Thoracic aorta (tissue), 2 donors: Measurements from ENCODE around the gene CHRNA7. TPM values are rescaled to one million over a fixed set of nuclear protein-coding genes. Genes with fewer than 3 reads are reported as not detected.

Experiments
- ATAC-seq: fragments of 150-250 bp; one replicate; pipeline ENCODE4 v1.8.0; 2017; ENCODE audit warnings: low read depth; ENCODE audit not compliant: insufficient number of reproducible peaks, low FRiP score
- DNase-seq: peaks from one replicate; pipeline ENCODE4 v3.0.0-alpha.2; 2020; ENCODE audit warnings: low spot score
- H3K27ac ChIP-seq, 2 donors: fragments of 200-600 bp; sonication (generic); 1 replicate in 1 of 2; 2 replicates in 1 of 2; pipeline ENCODE4 v1.5.1; 2016; ENCODE audit warnings: mild to moderate bottlenecking in 2 of 2, moderate library complexity in 2 of 2
- H3K27me3 ChIP-seq: fragments of 200-600 bp; sonication (generic); replicated peaks from 2 replicates; pipeline ENCODE4 v1.6.0; 2016; ENCODE audit warnings: mild to moderate bottlenecking; ENCODE audit not compliant: insufficient read depth
- H3K36me3 ChIP-seq: fragments of 200-600 bp; sonication (generic); one replicate; pipeline ENCODE4 v1.5.1; 2016
- H3K4me1 ChIP-seq, 2 donors: fragments of 200-600 bp; sonication (generic); 1 replicate in 1 of 2; 2 replicates in 1 of 2; pipeline versions ENCODE4 v1.5.1 to v1.6.0; 2016; ENCODE audit warnings: low read depth in 2 of 2, mild to moderate bottlenecking in 1 of 2; ENCODE audit not compliant: control insufficient read depth in 1 of 2
- H3K4me3 ChIP-seq: fragments of 200-600 bp; sonication (generic); 2 replicates; pipeline ENCODE4 v1.5.1; 2016; ENCODE audit warnings: mild to moderate bottlenecking
- H3K9me3 ChIP-seq: fragments of 200-600 bp; sonication (generic); 2 replicates; pipeline ENCODE4 v1.5.1; 2016
- CTCF ChIP-seq: fragments of 200-600 bp; sonication (generic); IDR thresholded peaks from one replicate; pipeline ENCODE4 v1.5.1; 2019; ENCODE audit warnings: antibody characterized with exemption
- total RNA-seq, 2 donors: library from RNA; depleted of rRNA; stranded (reverse); fragments of >200 nt; gene quantifications; one replicate each; pipeline versions ENCODE4 v1.1.0 to v1.2.3, GENCODE V29; 2016

Gene CHRNA7
- total RNA-seq, 2 donors from 2014 or later, result 0.95 to 1.9 TPM

- Histone ChIP-seq H3K36me3 (no peaks in the 10 kb centered on the region), H3K4me1 (no peaks in the 10 kb centered on the region), H3K9me3 (no peaks in the 10 kb centered on the region), H3K27ac (no peak overlapping the region), H3K27me3 (no peaks in the 10 kb centered on the region), H3K4me3 (no peak overlapping the region)
- no peak for ATAC-seq
- TF ChIP-seq CTCF, result no peak
- DNase-seq, result no peak
Observed at GRCh38 chr15:32124726-32125125, 94.4 kb downstream of the CHRNA7 start.

DNA sequence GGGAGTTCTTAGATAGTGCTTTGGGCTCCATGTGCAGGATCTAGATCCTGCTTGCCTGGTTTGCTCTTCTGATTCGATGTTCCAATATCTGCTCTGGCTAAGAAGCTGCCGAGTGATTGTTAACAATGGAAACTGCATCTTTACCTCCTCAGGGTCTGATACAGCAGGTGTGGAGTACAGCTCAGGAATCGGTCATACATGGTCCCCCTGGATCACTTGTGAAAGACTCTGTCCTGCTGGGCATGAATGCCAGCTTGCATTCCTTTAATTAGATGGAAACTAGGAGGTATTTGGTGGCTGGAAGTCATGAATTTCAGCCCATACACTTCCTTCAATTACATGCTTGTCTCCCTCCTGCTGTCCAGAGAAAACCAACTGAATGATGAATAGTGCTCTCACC, 95.3 kb downstream of the CHRNA7 start:
- H3K27ac ChIP-seq, result no peak overlapping the region
- no peaks in the 10 kb centered on the region for H3K4me1 ChIP-seq
- no peaks in the 10 kb centered on the region for H3K36me3 ChIP-seq
- TF ChIP-seq CTCF, result no peak
- no peaks in the 10 kb centered on the region for H3K27me3 ChIP-seq
- ATAC-seq (no peak), DNase-seq (no peak)
- H3K9me3 ChIP-seq, result no peaks in the 10 kb centered on the region
- H3K4me3 ChIP-seq, result no peak overlapping the region

DNA sequence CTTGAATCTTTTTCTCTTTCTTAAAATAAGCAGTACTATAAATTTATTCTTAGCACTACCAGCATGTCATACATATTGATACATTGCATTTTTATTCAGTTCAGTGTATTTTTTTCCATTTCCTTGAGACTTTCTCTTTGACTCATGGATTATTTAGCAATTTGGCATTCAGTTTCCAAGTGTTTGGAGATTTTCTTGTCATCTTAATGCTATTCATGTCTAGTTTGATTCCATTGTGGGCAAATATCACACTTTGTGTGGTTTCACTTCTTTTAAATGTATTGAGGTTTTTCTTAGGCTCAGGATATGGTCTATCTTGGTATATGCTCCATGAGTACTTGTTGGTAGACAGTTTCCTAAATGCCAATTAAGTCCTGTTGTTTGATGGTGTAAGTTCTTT, 99.5 kb downstream of the CHRNA7 start:
- H3K27me3 ChIP-seq, result no peaks in the 10 kb centered on the region
- TF ChIP-seq CTCF, result no peak
- no peak overlapping the region for H3K4me3 ChIP-seq
- H3K4me1 ChIP-seq, result no peaks in the 10 kb centered on the region
- H3K9me3 ChIP-seq, result no peaks in the 10 kb centered on the region
- DNase-seq, result no peak
- no peaks in the 10 kb centered on the region for H3K36me3 ChIP-seq
- H3K27ac ChIP-seq, result no peak overlapping the region
- ATAC-seq, result no peak

GRCh38 chr15:32130823-32131222, 100.5 kb downstream of the CHRNA7 start:
- DNase-seq, result no peak
- TF ChIP-seq CTCF, result no peak
- no peaks in the 10 kb centered on the region for H3K9me3 ChIP-seq
- H3K27me3 ChIP-seq, result no peaks in the 10 kb centered on the region
- no peak overlapping the region for H3K27ac ChIP-seq
- H3K36me3 ChIP-seq, result no peaks in the 10 kb centered on the region
- no peak for ATAC-seq
- no peak overlapping the region for H3K4me3 ChIP-seq
- no peaks in the 10 kb centered on the region for H3K4me1 ChIP-seq

DNA sequence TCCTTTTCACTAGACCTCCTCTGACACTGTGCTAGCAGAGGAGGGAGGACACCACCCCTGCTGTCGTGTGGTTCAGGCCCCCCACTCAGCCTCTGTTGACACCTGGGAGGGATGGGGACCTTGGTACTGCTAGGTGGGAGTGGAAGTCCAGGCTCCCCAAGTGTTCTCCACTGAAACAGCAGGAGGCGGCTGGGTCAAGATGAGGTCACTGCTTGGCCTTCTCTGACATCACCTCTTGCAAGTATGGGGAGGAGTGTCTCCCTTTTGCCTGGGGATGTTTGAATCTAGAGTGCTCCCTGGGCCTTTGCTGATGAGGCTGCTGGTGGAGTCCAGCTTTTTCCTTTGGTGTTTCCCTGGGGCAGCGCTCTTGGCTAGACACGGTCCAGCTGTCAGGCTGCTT, 101.5 kb downstream of the CHRNA7 start:
- no peak overlapping the region for H3K4me3 ChIP-seq
- no peaks in the 10 kb centered on the region for H3K4me1 ChIP-seq
- DNase-seq, result no peak
- no peak for TF ChIP-seq CTCF
- no peaks in the 10 kb centered on the region for H3K9me3 ChIP-seq
- no peak overlapping the region for H3K27ac ChIP-seq
- no peaks in the 10 kb centered on the region for H3K27me3 ChIP-seq
- no peak for ATAC-seq
- H3K36me3 ChIP-seq, result no peaks in the 10 kb centered on the region
